Measurements from ENCODE around the gene PIP4K2A. TPM values are rescaled to one million over a fixed set of nuclear protein-coding genes. Genes with fewer than 3 reads are reported as not detected.
A peak's percentile ranks its signal among the peaks of the same experiment; 100 is the strongest.

The PIP4K2A gene
- total RNA-seq, 1 donor from 2014 or later: 22.4 TPM

DNA sequence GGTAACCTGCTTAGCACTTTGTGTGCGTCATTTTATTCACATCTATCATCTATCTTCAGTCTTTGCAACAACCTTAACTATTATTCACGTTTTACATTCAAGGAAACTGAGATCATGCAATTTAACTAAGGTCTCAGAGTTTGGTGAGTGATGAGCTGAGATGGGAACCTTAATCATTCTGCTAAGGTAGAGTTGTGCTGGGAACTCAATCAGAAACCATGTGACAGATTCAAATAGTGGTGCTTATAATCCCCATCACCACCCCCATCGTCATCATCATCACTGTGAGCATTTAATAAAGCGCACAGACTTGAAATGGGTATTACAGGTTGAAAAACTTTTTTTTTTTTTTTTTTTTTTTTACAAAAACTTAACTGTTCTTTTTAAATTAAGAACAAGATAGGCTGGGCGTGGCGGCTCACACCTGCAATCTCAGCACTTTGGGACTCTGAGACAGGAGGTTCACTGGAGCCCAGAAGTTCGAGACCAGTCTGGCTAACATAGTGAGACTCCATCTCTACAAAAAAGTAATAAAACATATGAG is 160.9 kb downstream of the PIP4K2A start:
- Mint-ChIP-seq H3K36me3 (ENCODE audit: insufficient read depth) (peaks cover 3% of the 10 kb centered on the region), H3K27ac (no peak overlapping the region), H3K27me3 (no peaks in the 10 kb centered on the region), H3K4me1 (ENCODE audit: low read depth) (peaks cover 12% of the 10 kb centered on the region), H3K4me3 (ENCODE audit: low read depth) (no peak overlapping the region), H3K9me3 (ENCODE audit: low read depth) (no peaks in the 10 kb centered on the region)
- no peak for DNase-seq (ENCODE audit: low spot score, unreplicated experiment)
- TF ChIP-seq, protein P1, sequence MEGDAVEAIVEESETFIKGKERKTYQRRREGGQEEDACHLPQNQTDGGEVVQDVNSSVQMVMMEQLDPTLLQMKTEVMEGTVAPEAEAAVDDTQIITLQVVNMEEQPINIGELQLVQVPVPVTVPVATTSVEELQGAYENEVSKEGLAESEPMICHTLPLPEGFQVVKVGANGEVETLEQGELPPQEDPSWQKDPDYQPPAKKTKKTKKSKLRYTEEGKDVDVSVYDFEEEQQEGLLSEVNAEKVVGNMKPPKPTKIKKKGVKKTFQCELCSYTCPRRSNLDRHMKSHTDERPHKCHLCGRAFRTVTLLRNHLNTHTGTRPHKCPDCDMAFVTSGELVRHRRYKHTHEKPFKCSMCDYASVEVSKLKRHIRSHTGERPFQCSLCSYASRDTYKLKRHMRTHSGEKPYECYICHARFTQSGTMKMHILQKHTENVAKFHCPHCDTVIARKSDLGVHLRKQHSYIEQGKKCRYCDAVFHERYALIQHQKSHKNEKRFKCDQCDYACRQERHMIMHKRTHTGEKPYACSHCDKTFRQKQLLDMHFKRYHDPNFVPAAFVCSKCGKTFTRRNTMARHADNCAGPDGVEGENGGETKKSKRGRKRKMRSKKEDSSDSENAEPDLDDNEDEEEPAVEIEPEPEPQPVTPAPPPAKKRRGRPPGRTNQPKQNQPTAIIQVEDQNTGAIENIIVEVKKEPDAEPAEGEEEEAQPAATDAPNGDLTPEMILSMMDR (IDR thresholded peaks at IDR 0.05; ENCODE audit: unreplicated experiment): no peak

DNA sequence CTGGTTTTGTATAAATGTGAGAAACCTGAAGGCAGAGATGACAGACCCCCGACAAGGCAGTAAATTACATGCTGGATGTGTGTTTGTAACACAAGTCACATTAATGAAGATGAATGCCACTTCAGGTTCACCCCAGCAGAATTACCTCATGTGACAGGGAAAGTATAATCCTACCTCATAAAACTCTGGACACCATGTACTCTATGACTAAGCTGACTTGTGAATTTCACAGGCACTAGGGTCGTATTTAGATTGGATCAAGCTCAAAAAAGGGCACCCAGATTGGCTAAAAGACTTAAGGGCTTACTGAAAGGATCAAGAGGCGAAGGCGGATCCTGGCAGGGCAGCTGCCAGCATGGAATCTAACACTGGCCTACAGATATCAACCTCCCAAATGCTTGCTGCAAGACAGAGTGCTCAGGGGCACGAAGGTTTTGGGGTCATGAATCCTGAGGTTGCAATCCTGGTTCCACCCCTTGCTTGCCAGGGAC is 161.4 kb downstream of the PIP4K2A start:
- Mint-ChIP-seq H3K36me3 (ENCODE audit: insufficient read depth) (peaks cover 3% of the 10 kb centered on the region), H3K9me3 (ENCODE audit: low read depth) (no peaks in the 10 kb centered on the region), H3K27ac (no peak overlapping the region), H3K27me3 (no peaks in the 10 kb centered on the region), H3K4me1 (ENCODE audit: low read depth) (peaks cover 12% of the 10 kb centered on the region), H3K4me3 (ENCODE audit: low read depth) (no peak overlapping the region)
- TF ChIP-seq, protein P1 (IDR thresholded peaks at IDR 0.05; ENCODE audit: unreplicated experiment): no peak
- no peak for DNase-seq (ENCODE audit: low spot score, unreplicated experiment)

DNA sequence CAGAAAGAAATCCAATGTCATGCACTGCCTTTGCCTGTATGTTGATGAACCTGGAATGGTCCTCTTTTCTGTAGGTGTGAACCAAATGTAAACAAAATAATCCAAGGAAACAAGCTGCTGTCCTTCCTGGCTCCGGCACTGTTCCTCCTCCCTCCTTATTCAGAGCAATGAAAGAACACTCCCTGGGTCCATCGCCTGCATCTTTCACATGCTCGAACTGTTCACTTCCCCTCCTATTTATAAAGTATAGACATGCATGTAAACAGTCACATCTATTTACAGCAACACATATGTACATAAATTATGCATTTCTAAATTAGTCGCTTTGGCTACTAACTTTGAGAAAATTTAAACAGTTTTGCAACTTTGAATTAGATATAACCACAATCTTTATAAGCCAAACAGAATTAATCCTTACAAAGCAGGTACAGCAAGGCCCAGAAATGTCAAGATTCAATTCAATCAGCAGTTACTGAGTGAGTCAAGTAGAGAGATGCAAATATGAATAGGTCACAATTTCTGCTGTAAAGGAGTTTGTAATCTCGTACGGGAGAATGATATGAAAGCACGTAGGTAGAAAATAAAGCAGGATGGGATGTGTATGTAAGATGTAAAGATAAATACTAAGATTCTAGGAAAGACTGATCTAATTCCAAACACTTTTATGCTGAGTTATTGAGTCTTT is 162.6 kb downstream of the PIP4K2A start:
- TF ChIP-seq, protein P1 (IDR thresholded peaks at IDR 0.05; ENCODE audit: unreplicated experiment): no peak
- DNase-seq (ENCODE audit: low spot score, unreplicated experiment): no peak
- peaks cover 12% of the 10 kb centered on the region for H3K4me1 Mint-ChIP-seq (ENCODE audit: low read depth)
- no peak overlapping the region for H3K27ac Mint-ChIP-seq
- H3K4me3 Mint-ChIP-seq (ENCODE audit: low read depth): no peak overlapping the region
- no peaks in the 10 kb centered on the region for H3K9me3 Mint-ChIP-seq (ENCODE audit: low read depth)
- H3K27me3 Mint-ChIP-seq: no peaks in the 10 kb centered on the region
- peaks cover 5% of the 10 kb centered on the region for H3K36me3 Mint-ChIP-seq (ENCODE audit: insufficient read depth)

DNA sequence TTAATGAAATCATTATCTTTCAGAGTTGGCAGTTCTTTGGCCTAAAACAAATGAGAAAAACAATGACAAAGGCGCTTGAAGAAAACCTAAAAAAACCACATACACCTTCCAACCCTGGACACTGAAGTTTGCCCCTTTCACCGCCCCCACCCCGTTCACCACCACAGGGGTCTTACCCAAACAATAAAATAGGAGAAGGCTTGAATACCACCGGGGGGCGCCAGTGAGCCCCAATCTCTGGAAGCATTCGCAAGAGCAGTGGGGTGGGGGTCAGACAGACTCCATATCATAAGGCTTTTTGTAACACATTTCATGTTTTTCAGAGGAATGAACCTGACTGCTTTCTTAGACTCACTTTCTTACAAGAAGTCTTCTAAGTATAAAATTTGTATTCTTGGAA is 163.6 kb downstream of the PIP4K2A start:
- no peak overlapping the region for H3K4me3 Mint-ChIP-seq (ENCODE audit: low read depth)
- no peaks in the 10 kb centered on the region for H3K27me3 Mint-ChIP-seq
- DNase-seq (ENCODE audit: low spot score, unreplicated experiment): no peak
- TF ChIP-seq, protein P1 (IDR thresholded peaks at IDR 0.05; ENCODE audit: unreplicated experiment): peak; percentile 57
- peaks cover 9% of the 10 kb centered on the region for H3K36me3 Mint-ChIP-seq (ENCODE audit: insufficient read depth)
- H3K4me1 Mint-ChIP-seq (ENCODE audit: low read depth): peaks cover 12% of the 10 kb centered on the region
- no peaks in the 10 kb centered on the region for H3K9me3 Mint-ChIP-seq (ENCODE audit: low read depth)
- no peak overlapping the region for H3K27ac Mint-ChIP-seq

DNA sequence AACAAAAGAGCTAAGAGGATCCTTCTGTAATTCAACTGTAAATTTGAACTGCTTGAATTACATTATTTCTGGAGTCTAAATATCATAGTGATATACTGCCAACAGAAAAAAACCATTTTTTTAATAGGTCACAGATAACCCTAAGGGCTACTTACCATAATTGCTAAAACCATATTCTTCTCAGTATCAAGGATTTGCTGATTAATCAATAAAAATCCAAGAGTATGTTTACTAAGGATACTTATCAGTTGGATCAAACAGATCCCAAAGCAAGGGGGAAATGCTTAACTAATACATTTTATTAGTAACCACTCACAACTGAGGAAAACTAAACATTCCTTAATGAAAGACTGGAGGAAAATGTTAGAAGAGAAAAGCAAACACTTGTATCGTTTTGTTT is 166.0 kb downstream of the PIP4K2A start:
- Mint-ChIP-seq H3K4me3 (ENCODE audit: low read depth) (no peak overlapping the region), H3K27ac (no peak overlapping the region), H3K27me3 (no peaks in the 10 kb centered on the region), H3K36me3 (ENCODE audit: insufficient read depth) (peaks cover 10% of the 10 kb centered on the region), H3K4me1 (ENCODE audit: low read depth) (peaks cover 1% of the 10 kb centered on the region), H3K9me3 (ENCODE audit: low read depth) (no peaks in the 10 kb centered on the region)
- DNase-seq (ENCODE audit: low spot score, unreplicated experiment): no peak
- TF ChIP-seq, protein P1 (IDR thresholded peaks at IDR 0.05; ENCODE audit: unreplicated experiment): no peak
